Trophoblast cell (in vitro differentiated cells and primary cell): Measurements from ENCODE around the gene CIITA.

Source experiments
- DNase-seq, 2 donors: peaks; one replicate each; pipeline ENCODE4 v3.0.0-alpha.2; 2016
- H2AFZ ChIP-seq: 2 replicates; pipeline ENCODE4 v1.6.1; 2013; ENCODE audit warnings: low read length, moderate library complexity, mild to moderate bottlenecking; ENCODE audit not compliant: insufficient read depth, poor library complexity
- H2AK5ac ChIP-seq: 2 replicates; pipeline ENCODE4 v1.6.1; 2013; ENCODE audit warnings: mild to moderate bottlenecking, low read length
- H2BK120ac ChIP-seq: 2 replicates; pipeline ENCODE4 v1.6.1; 2013; ENCODE audit warnings: low read length, mild to moderate bottlenecking, moderate library complexity; ENCODE audit not compliant: insufficient read depth, poor library complexity
- H2BK12ac ChIP-seq: 2 replicates; pipeline ENCODE4 v1.6.1; 2013; ENCODE audit warnings: mild to moderate bottlenecking, low read length, moderate library complexity
- H2BK5ac ChIP-seq: 2 replicates; pipeline ENCODE4 v1.6.1; 2013; ENCODE audit warnings: low read length, low read depth, moderate library complexity, mild to moderate bottlenecking; ENCODE audit not compliant: poor library complexity
- H3K14ac ChIP-seq: 2 replicates; pipeline ENCODE4 v1.6.1; 2013; ENCODE audit warnings: mild to moderate bottlenecking, low read length
- H3K18ac ChIP-seq: 2 replicates; pipeline ENCODE4 v1.6.1; 2013; ENCODE audit warnings: mild to moderate bottlenecking, low read length
- H3K23ac ChIP-seq: 2 replicates; pipeline ENCODE4 v1.6.1; 2013; ENCODE audit warnings: low read length
- H3K27ac ChIP-seq: 2 replicates; pipeline ENCODE4 v1.5.1; 2013; ENCODE audit warnings: low read depth, mild to moderate bottlenecking, inconsistent platforms, low read length, moderate library complexity
- H3K27me3 ChIP-seq: 2 replicates; pipeline ENCODE4 v1.6.1; 2013; ENCODE audit warnings: inconsistent platforms, mild to moderate bottlenecking, low read length, moderate library complexity; ENCODE audit not compliant: insufficient read depth
- H3K36me3 ChIP-seq, 2 experiments: 1 replicate in 1 of 2; 2 replicates in 1 of 2; pipeline ENCODE4 v1.6.1; 2013; ENCODE audit warnings: low read length in 2 of 2, mild to moderate bottlenecking in 2 of 2, moderate library complexity in 1 of 2; ENCODE audit not compliant: insufficient read depth in 2 of 2, control insufficient read depth in 1 of 2
- H3K4ac ChIP-seq: 2 replicates; pipeline ENCODE4 v1.6.1; 2013; ENCODE audit warnings: low read depth, mild to moderate bottlenecking, low read length, moderate library complexity
- H3K4me1 ChIP-seq, 2 experiments: 1 replicate in 1 of 2; 2 replicates in 1 of 2; pipeline ENCODE4 v1.6.1; 2013; ENCODE audit warnings: low read length in 2 of 2, mild to moderate bottlenecking in 2 of 2, moderate library complexity in 1 of 2; ENCODE audit not compliant: insufficient read depth in 2 of 2, control insufficient read depth in 1 of 2
- H3K4me2 ChIP-seq: 2 replicates; pipeline ENCODE4 v1.6.1; 2013; ENCODE audit warnings: inconsistent platforms, mild to moderate bottlenecking, low read length, moderate library complexity
- H3K4me3 ChIP-seq: 2 replicates; pipeline ENCODE4 v1.5.1; 2013; ENCODE audit warnings: mild to moderate bottlenecking, low read depth, low read length, inconsistent platforms
- H3K79me1 ChIP-seq: one replicate; pipeline ENCODE4 v1.6.1; 2013; ENCODE audit warnings: low read length
- H3K79me2 ChIP-seq: 2 replicates; pipeline ENCODE4 v1.6.1; 2013; ENCODE audit warnings: low read length, mild to moderate bottlenecking; ENCODE audit not compliant: control insufficient read depth, insufficient read depth, poor library complexity
- H3K9ac ChIP-seq: 2 replicates; pipeline ENCODE4 v1.6.1; 2013; ENCODE audit warnings: mild to moderate bottlenecking, low read length
- H3K9me3 ChIP-seq: 2 replicates; pipeline ENCODE4 v1.6.1; 2013; ENCODE audit warnings: low read depth, mild to moderate bottlenecking, control low read depth, inconsistent platforms, low read length; ENCODE audit not compliant: insufficient read depth
- H4K12ac ChIP-seq: 2 replicates; pipeline ENCODE4 v1.6.1; 2013; ENCODE audit warnings: low read depth, mild to moderate bottlenecking, low read length, moderate library complexity
- H4K8ac ChIP-seq: 2 replicates; pipeline ENCODE4 v1.6.1; 2013; ENCODE audit warnings: low read depth, mild to moderate bottlenecking, low read length, moderate library complexity
- H4K91ac ChIP-seq: one replicate; pipeline ENCODE4 v1.6.1; 2013; ENCODE audit warnings: low read depth, mild to moderate bottlenecking, low read length, moderate library complexity
- WGBS: extraction: QIAGEN DNeasy Blood & Tissue Kit; methylation state at CpG from one replicate; pipeline ENCODE4 v1.1.7; 2013; ENCODE audit warnings: missing lambda C conversion rate; ENCODE audit not compliant: insufficient read length, insufficient coverage; ENCODE audit errors: extremely low coverage; 5-methylcytosine and 5-hydroxymethylcytosine counted together

The CIITA gene

DNA sequence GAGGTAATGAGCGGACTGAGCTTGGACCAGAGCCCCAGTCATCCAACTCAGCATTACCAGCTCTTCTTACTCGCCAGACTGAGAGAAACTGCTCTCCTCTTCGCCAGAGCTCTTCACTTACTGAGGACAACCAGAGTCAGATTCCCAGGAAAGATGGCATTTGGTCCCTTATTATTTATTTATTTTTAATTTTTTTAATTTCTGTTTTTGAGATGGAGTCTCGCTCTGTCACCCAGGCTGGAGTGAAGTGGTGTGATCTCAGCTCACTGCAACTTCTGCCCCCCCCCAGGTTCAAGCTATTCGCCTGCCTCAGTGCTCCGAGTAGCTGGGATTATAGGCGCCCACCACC lies 42.0 kb downstream of the CIITA start:
- WGBS = no CpG with 5 or more reads among the region's 7 CpGs

DNA sequence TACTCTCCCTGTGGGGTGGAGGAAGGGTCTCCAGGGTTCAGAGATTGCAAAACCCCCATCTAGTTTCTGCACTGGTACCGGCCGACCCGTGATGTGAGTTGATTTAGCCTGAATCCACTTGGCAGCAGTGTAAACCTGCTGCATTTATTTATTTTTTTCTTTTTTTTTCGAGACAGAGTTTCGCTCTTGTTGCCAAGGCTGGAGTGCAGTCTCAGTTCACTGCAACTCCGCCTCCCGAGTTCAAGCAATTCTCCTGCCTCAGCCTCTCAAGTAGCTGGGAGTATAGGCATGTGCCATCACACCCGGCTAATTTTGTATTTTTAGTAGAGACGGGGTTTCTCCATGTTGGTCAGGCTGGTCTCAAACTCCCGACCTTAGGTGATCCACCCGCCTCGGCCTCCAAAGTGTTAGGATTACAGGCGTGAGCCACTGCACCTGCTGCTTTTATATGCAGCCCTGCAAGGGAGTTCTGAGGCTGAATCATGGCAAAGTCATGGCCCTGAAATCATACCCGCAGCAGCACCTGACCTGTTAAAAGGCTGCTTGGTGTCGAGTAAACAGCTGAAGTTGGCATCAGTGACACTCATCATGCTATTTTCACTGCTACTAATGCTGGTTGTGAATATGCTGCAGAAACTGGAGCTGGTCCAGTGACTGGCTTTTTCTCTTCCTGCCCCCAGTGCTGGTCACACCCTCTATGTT lies 43.9 kb downstream of the CIITA start:
- no peaks in the 10 kb centered on the region for H3K79me2 ChIP-seq
- DNase-seq = peak; percentile 51 to 56
- no peak overlapping the region for H2BK12ac ChIP-seq
- H4K8ac ChIP-seq = no peak overlapping the region
- H3K27me3 ChIP-seq = no peaks in the 10 kb centered on the region
- H3K79me1 ChIP-seq = no peaks in the 10 kb centered on the region
- H3K36me3 ChIP-seq = peaks cover 6 to 10% of the 10 kb centered on the region in 2 experiments
- H3K4me2 ChIP-seq = no peak overlapping the region
- no peak overlapping the region for H3K27ac ChIP-seq
- H3K4ac ChIP-seq = no peak overlapping the region
- no peak overlapping the region for H2AK5ac ChIP-seq
- H4K12ac ChIP-seq = no peak overlapping the region
- H2BK5ac ChIP-seq = no peak overlapping the region
- H3K23ac ChIP-seq = no peak overlapping the region
- no peak overlapping the region for H2BK120ac ChIP-seq
- H3K4me1 ChIP-seq = no peaks in the 10 kb centered on the region
- H3K18ac ChIP-seq = no peak overlapping the region
- H3K14ac ChIP-seq = no peak overlapping the region
- H3K9ac ChIP-seq = no peak overlapping the region
- no CpG with 5 or more reads among the region's 15 CpGs for WGBS
- H4K91ac ChIP-seq = no peak overlapping the region
- H3K4me3 ChIP-seq = no peak overlapping the region
- peaks cover 1% of the 10 kb centered on the region for H3K9me3 ChIP-seq
- no peak overlapping the region for H2AFZ ChIP-seq

More for the DNA sequence above, 42.0 kb downstream of the CIITA start:
- no peak for DNase-seq
- Histone ChIP-seq H3K4me2 (no peak overlapping the region), H4K12ac (no peak overlapping the region), H3K18ac (no peak overlapping the region), H3K4me1 (no peaks in the 10 kb centered on the region), H3K27me3 (no peaks in the 10 kb centered on the region), H3K14ac (no peak overlapping the region), H2BK120ac (no peak overlapping the region), H3K79me1 (no peaks in the 10 kb centered on the region), H3K36me3 (no peaks in the 10 kb centered on the region), H4K91ac (no peak overlapping the region), H3K79me2 (no peaks in the 10 kb centered on the region), H3K4ac (no peak overlapping the region), H3K9me3 (no peaks in the 10 kb centered on the region), H2AFZ (no peak overlapping the region), H3K27ac (no peak overlapping the region), H2BK12ac (no peak overlapping the region), H2BK5ac (no peak overlapping the region), H4K8ac (no peak overlapping the region), H3K23ac (no peak overlapping the region), H3K9ac (no peak overlapping the region), H3K4me3 (no peak overlapping the region), H2AK5ac (no peak overlapping the region)

DNA sequence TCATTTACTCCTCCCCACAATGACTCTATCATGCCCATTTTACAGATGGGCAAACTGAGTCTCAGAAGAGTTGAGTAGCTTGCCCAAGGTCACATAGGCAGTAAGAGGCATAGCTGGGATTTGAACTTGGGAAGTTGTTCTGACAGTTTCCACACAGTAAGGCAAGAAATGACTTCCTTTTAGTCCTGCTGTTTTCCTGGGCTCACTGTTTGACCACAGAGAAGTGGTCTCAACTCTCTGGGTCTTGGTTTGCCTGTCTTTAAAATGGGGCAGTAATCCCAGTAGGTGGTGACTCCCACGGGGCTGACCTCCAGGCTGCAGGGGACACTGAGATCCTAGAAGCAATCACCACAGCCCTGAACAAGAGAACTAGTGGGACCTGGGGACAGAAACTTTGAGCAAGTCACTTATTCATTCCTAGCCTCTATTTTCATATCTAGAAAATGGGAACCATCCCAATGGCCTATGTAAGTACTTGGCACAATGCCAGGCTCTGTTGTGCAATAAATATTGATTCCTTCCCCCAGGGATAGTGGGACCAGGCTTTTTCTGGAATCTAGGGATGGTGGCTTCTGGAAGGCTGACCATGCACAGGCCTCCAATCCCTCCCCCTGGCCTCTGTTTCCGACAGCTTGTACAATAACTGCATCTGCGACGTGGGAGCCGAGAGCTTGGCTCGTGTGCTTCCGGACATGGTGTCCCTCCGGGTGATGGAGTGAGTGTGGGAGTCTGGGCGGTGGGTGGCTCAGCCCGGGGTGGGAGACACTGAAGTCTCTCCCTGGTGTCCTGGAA lies 44.7 kb downstream of the CIITA start:
- Histone ChIP-seq H4K91ac (no peak overlapping the region), H3K27me3 (no peaks in the 10 kb centered on the region), H3K4me2 (no peak overlapping the region), H3K4me3 (no peak overlapping the region), H3K14ac (no peak overlapping the region), H3K27ac (no peak overlapping the region), H2BK5ac (no peak overlapping the region), H2AK5ac (no peak overlapping the region), H3K18ac (no peak overlapping the region), H3K23ac (no peak overlapping the region), H2AFZ (no peak overlapping the region), H3K4me1 (no peaks in the 10 kb centered on the region), H2BK12ac (no peak overlapping the region), H3K79me2 (no peaks in the 10 kb centered on the region), H4K12ac (no peak overlapping the region), H3K36me3 (peaks cover 10 to 15% of the 10 kb centered on the region in 2 experiments), H3K9ac (no peak overlapping the region), H3K4ac (no peak overlapping the region), H3K79me1 (no peaks in the 10 kb centered on the region), H2BK120ac (no peak overlapping the region), H3K9me3 (peaks cover 1% of the 10 kb centered on the region), H4K8ac (no peak overlapping the region)
- no peak for DNase-seq
- WGBS = no CpG with 5 or more reads among the region's 10 CpGs

DNA sequence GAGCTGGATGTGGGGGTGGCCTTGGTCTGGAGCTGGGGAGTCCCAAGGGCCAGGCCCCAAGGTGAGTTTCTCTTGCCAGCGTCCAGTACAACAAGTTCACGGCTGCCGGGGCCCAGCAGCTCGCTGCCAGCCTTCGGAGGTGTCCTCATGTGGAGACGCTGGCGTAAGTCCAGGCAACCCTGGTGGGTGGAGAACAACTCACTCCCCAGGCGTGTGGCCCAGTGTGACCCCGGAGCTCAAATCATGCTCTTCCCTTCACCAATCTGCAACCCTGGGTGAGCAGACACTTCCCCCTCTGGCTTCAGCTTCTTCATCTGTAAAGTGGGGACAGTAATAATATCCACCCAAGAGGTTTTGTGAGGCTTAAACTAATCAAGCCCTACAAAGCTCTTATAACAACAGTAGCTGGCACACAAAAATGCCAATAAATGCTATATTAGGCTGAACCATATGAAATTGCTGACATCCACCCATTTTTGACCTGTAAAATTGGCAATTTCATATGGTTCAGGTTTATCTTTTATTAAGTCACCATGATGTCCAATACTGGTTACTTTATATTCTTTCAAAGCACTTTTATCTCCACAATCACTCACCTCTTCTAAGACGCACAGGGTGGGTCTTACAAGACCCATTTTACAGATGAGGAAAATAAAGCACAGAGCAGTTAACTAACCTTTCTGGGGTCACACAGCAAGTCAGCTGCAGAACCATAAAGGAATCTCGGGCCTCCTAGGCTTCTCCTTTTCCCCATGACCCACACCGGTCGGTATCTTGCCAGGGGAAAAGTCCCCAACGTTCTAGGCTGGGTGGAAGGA lies 45.5 kb downstream of the CIITA start:
- Histone ChIP-seq H4K91ac (no peak overlapping the region), H2AK5ac (no peak overlapping the region), H4K8ac (no peak overlapping the region), H3K9me3 (peaks cover 1% of the 10 kb centered on the region), H2BK12ac (no peak overlapping the region), H2AFZ (no peak overlapping the region), H3K27me3 (no peaks in the 10 kb centered on the region), H3K18ac (no peak overlapping the region), H3K27ac (no peak overlapping the region), H3K36me3 (peaks cover 13 to 23% of the 10 kb centered on the region in 2 experiments), H3K9ac (no peak overlapping the region), H3K4ac (no peak overlapping the region), H3K4me2 (no peak overlapping the region), H3K4me3 (no peak overlapping the region), H2BK5ac (no peak overlapping the region), H4K12ac (no peak overlapping the region), H2BK120ac (no peak overlapping the region), H3K23ac (no peak overlapping the region), H3K79me1 (no peaks in the 10 kb centered on the region), H3K4me1 (no peaks in the 10 kb centered on the region), H3K14ac (no peak overlapping the region), H3K79me2 (no peaks in the 10 kb centered on the region)
- DNase-seq = no peak
- WGBS = no CpG with 5 or more reads among the region's 14 CpGs
